Neuronal stem cell (in vitro differentiated cells): ENCODE data around the gene LRMDA.

Experiments used
- DNase-seq: peaks from one replicate; pipeline ENCODE4 v3.0.0-alpha.2; 2013; ENCODE audit warnings: low spot score
- H2AFZ ChIP-seq: one replicate; pipeline ENCODE4 v1.6.1; 2013; ENCODE audit warnings: mild to moderate bottlenecking, low read length, inconsistent platforms
- H2AK5ac ChIP-seq: 2 replicates; pipeline ENCODE4 v1.6.1; 2013; ENCODE audit warnings: low read depth, mild to moderate bottlenecking, inconsistent platforms, low read length, moderate library complexity, mixed read lengths
- H2BK120ac ChIP-seq: 2 replicates; pipeline ENCODE4 v1.6.1; 2013; ENCODE audit warnings: low read depth, mild to moderate bottlenecking, inconsistent platforms, low read length, moderate library complexity, mixed read lengths
- H2BK12ac ChIP-seq: one replicate; pipeline ENCODE4 v1.6.1; 2013; ENCODE audit warnings: low read length, inconsistent platforms
- H2BK15ac ChIP-seq: 2 replicates; pipeline ENCODE4 v1.6.1; 2013; ENCODE audit warnings: mild to moderate bottlenecking, low read length, inconsistent platforms, mixed read lengths
- H2BK5ac ChIP-seq: one replicate; pipeline ENCODE4 v1.6.1; 2013; ENCODE audit warnings: inconsistent platforms, mild to moderate bottlenecking, low read length, moderate library complexity
- H3K14ac ChIP-seq: one replicate; pipeline ENCODE4 v1.6.1; 2013; ENCODE audit warnings: low read length, inconsistent platforms
- H3K18ac ChIP-seq: 2 replicates; pipeline ENCODE4 v1.6.1; 2013; ENCODE audit warnings: low read length, inconsistent platforms
- H3K23ac ChIP-seq: 2 replicates; pipeline ENCODE4 v1.6.1; 2013; ENCODE audit warnings: low read depth, mild to moderate bottlenecking, mixed read lengths, low read length, inconsistent platforms; ENCODE audit not compliant: poor library complexity
- H3K27ac ChIP-seq: replicated peaks from 3 replicates; pipeline ENCODE4 v1.5.1; 2013; ENCODE audit warnings: low read length, inconsistent platforms
- H3K27me3 ChIP-seq, 3 experiments: 2 replicates each; pipeline ENCODE4 v1.6.1; 2013; ENCODE audit warnings: low read length in 3 of 3, mild to moderate bottlenecking in 2 of 3, inconsistent platforms in 1 of 3, low read depth in 1 of 3, mixed read lengths in 1 of 3, moderate library complexity in 1 of 3; ENCODE audit not compliant: control insufficient read depth in 3 of 3, insufficient read depth in 3 of 3
- H3K36me3 ChIP-seq, 2 donors: replicated peaks in 1 of 2; 2 replicates each; pipeline ENCODE4 v1.6.1; 2013; ENCODE audit warnings: low read length in 2 of 2; ENCODE audit not compliant: control insufficient read depth in 2 of 2, insufficient read depth in 2 of 2
- H3K4ac ChIP-seq: 2 replicates; pipeline ENCODE4 v1.6.1; 2013; ENCODE audit warnings: inconsistent platforms, mild to moderate bottlenecking, low read length, moderate library complexity
- H3K4me1 ChIP-seq, 2 donors: 1 replicate in 1 of 2; 2 replicates in 1 of 2; pipeline ENCODE4 v1.6.1; 2013; ENCODE audit warnings: low read length in 2 of 2, low read depth in 1 of 2; ENCODE audit not compliant: control insufficient read depth in 2 of 2, insufficient read depth in 1 of 2
- H3K4me2 ChIP-seq: one replicate; pipeline ENCODE4 v1.6.1; 2013; ENCODE audit warnings: mild to moderate bottlenecking, low read length, inconsistent platforms; ENCODE audit not compliant: insufficient read depth, poor library complexity, severe bottlenecking
- H3K4me3 ChIP-seq, 2 donors: 2 replicates each; pipeline ENCODE4 v1.5.1; 2013; ENCODE audit warnings: low read length in 2 of 2, mild to moderate bottlenecking in 2 of 2, inconsistent platforms in 1 of 2, moderate library complexity in 1 of 2
- H3K79me1 ChIP-seq: one replicate; pipeline ENCODE4 v1.6.1; 2013; ENCODE audit warnings: low read depth, mild to moderate bottlenecking, inconsistent platforms, low read length, moderate library complexity
- H3K9ac ChIP-seq: one replicate; pipeline ENCODE4 v1.6.1; 2013; ENCODE audit warnings: mild to moderate bottlenecking, low read depth, low read length, inconsistent platforms; ENCODE audit not compliant: poor library complexity
- H3K9me3 ChIP-seq, 2 donors: replicated peaks in 1 of 2; 2 replicates each; pipeline versions ENCODE3 to v1.6.1; 2013; ENCODE audit warnings: low read length in 2 of 2, mild to moderate bottlenecking in 2 of 2, inconsistent platforms in 1 of 2, low read depth in 1 of 2, mixed read lengths in 1 of 2, moderate library complexity in 1 of 2; ENCODE audit not compliant: control insufficient read depth in 2 of 2, insufficient read depth in 1 of 2
- H4K8ac ChIP-seq: one replicate; pipeline ENCODE4 v1.6.1; 2013; ENCODE audit warnings: low read depth, mild to moderate bottlenecking, inconsistent platforms, low read length, moderate library complexity
- H4K91ac ChIP-seq: one replicate; pipeline ENCODE4 v1.6.1; 2013; ENCODE audit warnings: low read length, low read depth, mild to moderate bottlenecking, inconsistent platforms; ENCODE audit not compliant: poor library complexity
- WGBS, 2 donors: extraction: QIAGEN DNeasy Blood & Tissue Kit; methylation state at CpG; one replicate each; pipeline ENCODE4 v1.1.7; 2013; ENCODE audit warnings: missing lambda C conversion rate in 2 of 2, mixed read lengths in 1 of 2; ENCODE audit not compliant: insufficient read length in 2 of 2, insufficient replicate concordance in 1 of 2; ENCODE audit errors: extremely low coverage in 2 of 2; 5-methylcytosine and 5-hydroxymethylcytosine counted together

LRMDA gene

DNA sequence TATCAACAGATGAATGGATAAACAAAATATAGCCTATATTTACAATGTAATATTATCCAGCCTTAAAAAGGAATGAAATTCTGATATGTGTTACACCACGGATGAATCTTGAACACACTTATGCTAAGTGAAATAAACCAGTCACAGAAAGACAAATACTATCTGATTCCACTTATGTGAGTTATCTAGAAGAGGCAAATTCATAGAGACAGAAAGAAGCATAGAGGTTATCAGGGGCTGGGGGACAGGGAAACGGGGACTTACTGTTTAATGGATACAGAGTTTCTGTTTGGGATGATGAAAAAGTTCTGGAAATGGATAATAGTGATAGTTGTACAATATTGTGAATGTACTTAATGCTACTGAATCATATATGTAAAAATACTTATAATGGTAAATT is 329.9 kb downstream of the LRMDA start:
- Histone ChIP-seq H3K14ac (no peak overlapping the region), H3K4me3 (no peak overlapping the region), H2BK120ac (no peak overlapping the region), H3K9me3 (no peaks in the 10 kb centered on the region), H4K91ac (no peak overlapping the region), H2BK5ac (no peak overlapping the region), H2AK5ac (no peak overlapping the region), H3K79me1 (no peaks in the 10 kb centered on the region), H2BK15ac (no peak overlapping the region), H3K27ac (no peak overlapping the region), H3K27me3 (peaks cover 0 to 2% (median 0%) of the 10 kb centered on the region in 3 experiments), H3K9ac (no peak overlapping the region), H2BK12ac (no peak overlapping the region), H3K4me2 (no peak overlapping the region), H3K4me1 (peaks cover 8 to 15% of the 10 kb centered on the region in 2 donors), H3K18ac (no peak overlapping the region), H3K36me3 (no peaks in the 10 kb centered on the region), H4K8ac (no peak overlapping the region), H3K23ac (no peak overlapping the region), H2AFZ (no peak overlapping the region), H3K4ac (no peak overlapping the region)
- no CpG with 5 or more reads among the region's 2 CpGs for WGBS, 2 donors
- no peak for DNase-seq

DNA sequence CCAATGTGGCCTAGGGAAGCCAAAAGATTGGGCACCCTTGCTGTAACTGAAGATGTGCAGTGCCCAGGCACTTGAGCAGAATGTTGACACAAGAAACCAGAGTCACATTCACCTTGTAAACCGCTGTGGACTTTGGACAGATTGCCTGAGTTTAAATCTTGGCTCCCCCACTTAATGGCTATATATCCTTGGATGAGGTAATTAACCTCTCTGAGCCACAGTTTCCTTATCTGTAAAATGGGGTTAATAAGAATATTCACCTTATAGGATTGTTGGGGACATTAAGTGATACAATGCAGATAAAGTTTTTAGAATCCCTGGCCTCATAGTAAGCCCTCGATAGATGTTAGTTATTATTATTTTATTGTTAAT is 331.0 kb downstream of the LRMDA start:
- no peaks in the 10 kb centered on the region for H3K36me3 ChIP-seq
- no peak overlapping the region for H4K8ac ChIP-seq
- no peak overlapping the region for H3K4ac ChIP-seq
- H3K4me2 ChIP-seq = no peak overlapping the region
- no peak overlapping the region for H3K23ac ChIP-seq
- no peak overlapping the region for H3K4me3 ChIP-seq
- no peak overlapping the region for H3K27ac ChIP-seq
- H2BK15ac ChIP-seq = no peak overlapping the region
- H2BK12ac ChIP-seq = no peak overlapping the region
- no peak overlapping the region for H2AFZ ChIP-seq
- no peak overlapping the region for H3K9ac ChIP-seq
- H3K9me3 ChIP-seq = no peaks in the 10 kb centered on the region
- no peaks in the 10 kb centered on the region for H3K79me1 ChIP-seq
- H2BK5ac ChIP-seq = no peak overlapping the region
- WGBS, 2 donors = no CpG with 5 or more reads among the region's 2 CpGs
- no peak overlapping the region for H4K91ac ChIP-seq
- H3K4me1 ChIP-seq = peaks cover 8 to 15% of the 10 kb centered on the region in 2 donors
- no peak overlapping the region for H2AK5ac ChIP-seq
- H3K27me3 ChIP-seq = peaks cover 0 to 2% (median 0%) of the 10 kb centered on the region in 3 experiments
- H3K14ac ChIP-seq = no peak overlapping the region
- no peak overlapping the region for H3K18ac ChIP-seq
- no peak for DNase-seq
- no peak overlapping the region for H2BK120ac ChIP-seq

DNA sequence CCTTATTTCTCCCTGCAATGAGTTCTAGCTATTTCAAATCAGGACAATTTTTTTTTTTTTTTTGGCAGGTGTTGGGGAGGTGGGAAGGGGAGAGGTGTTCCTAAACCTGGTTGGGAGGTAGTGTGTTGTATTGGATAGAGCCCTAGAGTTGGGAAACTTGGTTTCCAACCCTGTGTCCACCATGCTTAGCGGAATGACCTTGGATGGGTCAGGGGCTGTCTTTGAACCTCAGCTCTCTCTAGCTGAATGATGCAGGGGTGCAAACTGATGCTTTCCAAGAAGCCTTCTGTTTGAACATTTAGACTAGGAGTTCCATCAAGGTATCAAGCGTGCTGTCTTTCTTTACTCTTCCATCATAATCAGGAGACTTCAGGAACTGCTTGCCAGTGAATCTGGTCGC is 332.2 kb downstream of the LRMDA start:
- Histone ChIP-seq H4K8ac (no peak overlapping the region), H2AFZ (no peak overlapping the region), H3K9ac (no peak overlapping the region), H3K36me3 (no peaks in the 10 kb centered on the region), H3K23ac (no peak overlapping the region), H3K27me3 (peaks cover 0 to 2% (median 0%) of the 10 kb centered on the region in 3 experiments), H3K79me1 (no peaks in the 10 kb centered on the region), H3K4me3 (no peak overlapping the region), H4K91ac (no peak overlapping the region), H2AK5ac (no peak overlapping the region), H2BK5ac (no peak overlapping the region), H2BK15ac (no peak overlapping the region), H3K9me3 (no peaks in the 10 kb centered on the region), H3K14ac (no peak overlapping the region), H2BK120ac (no peak overlapping the region), H2BK12ac (no peak overlapping the region), H3K18ac (no peak overlapping the region), H3K4ac (no peak overlapping the region), H3K4me2 (no peak overlapping the region), H3K4me1 (peaks cover 8 to 15% of the 10 kb centered on the region in 2 donors), H3K27ac (no peak overlapping the region)
- DNase-seq = no peak
- no CpG with 5 or more reads among the region's 3 CpGs for WGBS, 2 donors

DNA sequence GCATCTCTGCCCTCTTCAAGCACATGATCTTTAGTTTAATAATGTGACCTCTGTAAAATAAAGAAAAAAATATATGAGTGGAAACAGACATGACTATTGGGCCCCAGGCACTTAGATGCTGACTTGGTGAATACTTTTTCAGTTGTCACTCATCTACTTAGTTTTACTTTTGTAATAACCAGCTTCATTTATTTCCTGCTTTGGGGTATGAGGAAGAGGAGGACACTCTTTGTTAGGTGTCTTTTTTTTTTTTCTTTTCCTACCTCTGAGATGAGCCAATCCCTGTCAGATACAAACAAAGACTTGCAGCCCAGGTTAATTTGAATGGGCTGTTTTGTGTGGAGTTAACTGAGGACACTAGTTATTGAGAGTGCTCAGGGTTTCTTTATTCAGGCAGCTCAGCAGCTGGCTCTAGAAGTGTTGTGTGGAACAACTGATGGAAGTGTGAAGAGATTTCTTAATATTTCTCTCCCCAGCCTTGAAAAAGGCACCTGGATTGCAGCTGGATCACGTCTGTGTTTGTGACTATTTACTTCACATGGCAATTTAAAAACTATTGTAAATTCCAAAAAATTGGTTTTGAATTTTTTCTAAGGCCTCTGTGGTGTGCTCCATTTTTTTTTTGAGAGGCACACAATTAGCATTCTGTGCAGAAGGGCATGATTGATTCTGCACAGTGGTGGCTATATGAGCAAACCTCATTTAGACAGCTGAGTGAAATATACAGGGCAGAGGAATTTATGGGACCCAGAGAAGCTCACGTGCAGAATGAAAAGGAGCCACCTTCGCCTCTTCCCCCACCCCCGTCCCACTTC is 333.8 kb downstream of the LRMDA start:
- H3K27ac ChIP-seq = peak overlapping the region; percentile 14
- H3K14ac ChIP-seq = no peak overlapping the region
- no peaks in the 10 kb centered on the region for H3K36me3 ChIP-seq
- no CpG with 5 or more reads among the region's 4 CpGs for WGBS, 2 donors
- H2BK120ac ChIP-seq = no peak overlapping the region
- H3K4me1 ChIP-seq = peaks cover 8 to 15% of the 10 kb centered on the region in 2 donors
- no peak overlapping the region for H2BK15ac ChIP-seq
- no peak overlapping the region for H3K4ac ChIP-seq
- no peak overlapping the region for H4K91ac ChIP-seq
- no peak overlapping the region for H3K23ac ChIP-seq
- H3K27me3 ChIP-seq = peaks cover 0 to 2% (median 0%) of the 10 kb centered on the region in 3 experiments
- no peak for DNase-seq
- no peak overlapping the region for H2BK12ac ChIP-seq
- no peaks in the 10 kb centered on the region for H3K79me1 ChIP-seq
- H4K8ac ChIP-seq = no peak overlapping the region
- no peak overlapping the region for H3K9ac ChIP-seq
- H3K18ac ChIP-seq = no peak overlapping the region
- no peak overlapping the region for H3K4me2 ChIP-seq
- H2BK5ac ChIP-seq = no peak overlapping the region
- no peaks in the 10 kb centered on the region for H3K9me3 ChIP-seq
- H2AFZ ChIP-seq = peak overlapping the region; percentile 21
- H2AK5ac ChIP-seq = no peak overlapping the region
- no peak overlapping the region for H3K4me3 ChIP-seq
